ENCODE results near the gene EMP3. TPM values are rescaled to one million over a fixed set of nuclear protein-coding genes. Genes with fewer than 3 reads are reported as not detected.
"Not testable (repeated sequence)": the region's sequence is repeated elsewhere in the genome, so short reads cannot be mapped to it uniquely, and the experiment has no call there.

The EMP3 gene
- total and polyA plus RNA-seq, 5 donors = 58.0 to 114 (median 78.9) TPM

DNA sequence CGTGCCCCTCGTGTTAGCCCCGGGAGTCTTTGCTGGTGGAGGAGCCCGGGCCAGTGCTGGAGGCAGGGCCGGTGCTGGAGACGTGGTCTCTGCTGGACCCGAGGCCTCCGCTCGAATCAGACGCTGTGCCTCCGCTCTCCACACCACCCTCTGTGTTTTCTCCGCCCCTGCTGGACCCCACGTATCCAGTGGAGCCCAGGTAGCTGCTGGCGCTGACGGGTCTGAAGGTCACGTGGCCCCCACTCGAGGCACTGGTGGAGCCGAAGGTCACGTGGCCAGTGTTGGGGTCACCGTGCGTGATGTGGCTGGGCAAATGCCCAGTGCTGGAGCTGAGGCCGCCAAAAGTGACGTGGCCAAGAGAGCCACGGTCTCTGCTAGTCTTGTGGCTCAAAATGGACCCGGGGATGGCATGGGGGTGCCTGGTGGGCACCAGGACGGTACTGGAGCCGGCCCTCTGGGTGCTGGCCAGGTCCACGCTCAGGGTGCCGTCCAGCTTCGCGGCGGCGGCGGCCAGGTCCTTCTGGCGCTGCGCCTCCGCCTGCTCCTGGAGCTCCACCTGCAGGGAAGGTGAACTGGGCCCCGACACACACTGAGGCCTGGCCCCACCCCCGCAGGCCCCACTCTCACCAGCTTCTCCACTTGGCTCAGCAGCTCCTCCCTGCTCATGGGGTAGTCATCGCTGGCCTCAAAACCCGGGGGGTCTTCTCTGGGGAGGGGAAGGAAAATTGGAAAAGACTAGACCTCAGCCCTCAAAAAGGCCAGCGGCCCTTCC is 28.2 kb upstream of the EMP3 start:
- DNase-seq (no peak), ATAC-seq (peak in 1 of 2 donors; percentile 10)
- H3K4me1 ChIP-seq (ENCODE audit: control insufficient read depth, insufficient read depth, low read length) = no peaks in the 10 kb centered on the region
- no peak overlapping the region for H3K4me3 ChIP-seq (ENCODE audit: low read length)
- no peak overlapping the region for H3K27ac ChIP-seq (ENCODE audit: low read length)
- no peaks in the 10 kb centered on the region for H3K9me3 ChIP-seq (ENCODE audit: control insufficient read depth, low read length)
- intact Hi-C loops (cut with DNase I) = no loop called here
- H3K27me3 ChIP-seq (ENCODE audit: control insufficient read depth, insufficient read depth) = no peaks in the 10 kb centered on the region
- WGBS = 86% methylated on average over 42 of the region's 42 CpGs

DNA sequence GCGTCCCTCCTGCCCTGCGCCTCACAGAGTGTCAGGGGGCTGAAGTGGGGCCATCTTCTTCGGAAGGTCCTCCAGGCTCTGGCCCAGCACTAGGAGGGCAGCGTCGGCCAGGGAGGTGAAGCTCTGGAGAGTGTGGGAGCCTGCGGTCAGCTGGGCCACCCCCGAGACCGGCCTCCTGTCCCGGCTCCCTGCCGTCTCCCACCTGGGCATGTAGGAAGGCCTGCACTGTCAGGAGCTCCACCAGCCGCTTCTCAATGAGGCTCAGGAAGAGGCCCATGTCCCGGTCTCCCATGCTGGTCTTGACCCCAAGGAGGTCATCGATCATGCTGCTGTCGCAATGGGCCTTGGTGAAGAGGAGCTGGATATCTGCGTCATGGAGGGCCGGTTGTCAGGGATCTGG is 27.4 kb upstream of the EMP3 start:
- H3K27me3 ChIP-seq (ENCODE audit: control insufficient read depth, insufficient read depth) = no peaks in the 10 kb centered on the region
- WGBS = 92% methylated on average over 16 of the region's 16 CpGs
- no peaks in the 10 kb centered on the region for H3K9me3 ChIP-seq (ENCODE audit: control insufficient read depth, low read length)
- intact Hi-C loops (cut with DNase I) = no loop called here
- no peaks in the 10 kb centered on the region for H3K4me1 ChIP-seq (ENCODE audit: control insufficient read depth, insufficient read depth, low read length)
- DNase-seq = no peak
- no peak overlapping the region for H3K4me3 ChIP-seq (ENCODE audit: low read length)
- no peak overlapping the region for H3K27ac ChIP-seq (ENCODE audit: low read length)
- ATAC-seq = no peak

DNA sequence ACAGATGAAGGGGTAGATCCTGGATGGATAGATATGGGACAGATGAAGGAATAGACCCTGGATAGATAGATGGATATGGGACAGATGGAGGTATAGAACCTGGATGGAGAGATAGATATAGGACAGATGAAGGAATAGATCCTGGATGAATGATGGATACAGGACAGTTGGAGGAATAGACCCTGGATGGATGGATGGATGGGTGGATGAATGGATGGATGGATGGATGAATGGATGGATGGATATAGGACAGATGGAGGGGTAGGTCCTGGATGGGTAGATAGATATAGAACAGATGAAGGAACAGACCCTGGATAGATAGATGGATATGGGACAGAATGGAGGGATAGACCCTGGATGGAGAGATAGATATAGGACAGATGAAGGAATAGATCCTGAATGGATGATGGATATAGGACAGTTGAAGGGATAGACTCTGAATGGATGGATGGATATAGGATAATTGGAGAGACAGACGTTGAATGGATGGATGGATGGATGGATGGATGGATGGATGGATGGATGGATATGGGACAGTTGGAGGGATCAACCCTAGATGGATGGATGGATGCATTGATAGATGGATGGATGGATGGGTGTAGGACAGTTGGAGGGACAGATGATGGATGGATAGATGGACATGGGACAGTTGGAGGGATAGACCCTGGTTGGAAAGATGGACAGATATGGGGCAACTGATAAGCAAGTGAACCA is 23.3 kb upstream of the EMP3 start:
- Histone ChIP-seq H3K27me3 (ENCODE audit: control insufficient read depth, insufficient read depth) (no peaks in the 10 kb centered on the region), H3K4me1 (ENCODE audit: control insufficient read depth, insufficient read depth, low read length) (no peaks in the 10 kb centered on the region), H3K9me3 (ENCODE audit: control insufficient read depth, low read length) (no peaks in the 10 kb centered on the region), H3K4me3 (ENCODE audit: low read length) (no peak overlapping the region), H3K27ac (ENCODE audit: low read length) (no peak overlapping the region)
- no peak for ATAC-seq
- 92% methylated on average over 1 of the region's 1 CpG for WGBS
- intact Hi-C loops (cut with DNase I) = no loop called here
- DNase-seq = no peak

DNA sequence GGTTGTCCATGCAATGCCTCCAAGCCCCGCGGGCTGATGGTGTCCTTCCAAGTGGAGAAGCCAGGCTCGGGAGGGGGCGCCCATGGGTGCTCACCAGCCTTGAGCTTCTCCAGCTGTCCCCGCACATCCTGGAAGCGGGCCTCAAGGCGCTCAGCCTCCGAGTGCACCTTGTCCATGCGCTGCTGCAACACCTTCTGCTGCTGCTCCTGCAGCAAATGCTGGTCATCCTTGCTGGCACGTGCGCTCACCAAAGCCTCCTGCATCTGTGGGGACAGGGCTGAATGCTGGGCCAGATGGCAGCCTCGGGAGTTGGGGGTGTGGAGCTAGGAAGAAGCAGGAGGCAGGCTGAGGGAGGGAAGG is 22.8 kb upstream of the EMP3 start:
- Histone ChIP-seq H3K27ac (ENCODE audit: low read length) (no peak overlapping the region), H3K4me3 (ENCODE audit: low read length) (no peak overlapping the region), H3K9me3 (ENCODE audit: control insufficient read depth, low read length) (no peaks in the 10 kb centered on the region), H3K4me1 (ENCODE audit: control insufficient read depth, insufficient read depth, low read length) (no peaks in the 10 kb centered on the region), H3K27me3 (ENCODE audit: control insufficient read depth, insufficient read depth) (no peaks in the 10 kb centered on the region)
- DNase-seq = peak in 1 of 3 donors; percentile 35
- no peak for ATAC-seq
- 90% methylated on average over 12 of the region's 12 CpGs for WGBS
- intact Hi-C loops (cut with DNase I) = no loop called here

DNA sequence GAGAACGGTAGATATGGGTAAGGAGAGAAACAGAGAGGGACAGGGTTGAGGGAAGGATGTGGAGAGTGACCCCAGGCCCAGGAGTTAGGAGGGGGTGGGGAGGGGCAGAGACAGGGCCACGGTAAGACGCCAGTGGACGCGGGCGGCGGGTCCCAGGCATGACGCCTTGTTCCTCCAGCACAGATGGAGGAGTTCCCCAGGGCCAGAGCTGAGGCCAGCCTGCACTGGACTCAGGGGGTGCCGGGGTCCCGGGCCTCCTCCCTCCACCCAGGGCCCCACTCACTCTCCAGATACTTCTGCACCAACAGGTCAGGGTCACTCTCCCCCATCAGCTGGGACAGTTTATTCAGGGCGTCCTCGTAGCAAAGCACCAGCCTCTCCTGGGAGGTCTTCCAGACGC is 22.0 kb upstream of the EMP3 start:
- intact Hi-C loops (cut with DNase I) = no loop called here
- Histone ChIP-seq H3K9me3 (ENCODE audit: control insufficient read depth, low read length) (no peaks in the 10 kb centered on the region), H3K4me3 (ENCODE audit: low read length) (no peak overlapping the region), H3K27me3 (ENCODE audit: control insufficient read depth, insufficient read depth) (no peaks in the 10 kb centered on the region), H3K27ac (ENCODE audit: low read length) (no peak overlapping the region), H3K4me1 (ENCODE audit: control insufficient read depth, insufficient read depth, low read length) (no peaks in the 10 kb centered on the region)
- ATAC-seq = peak in 1 of 2 donors; percentile 29
- WGBS = 86% methylated on average over 13 of the region's 13 CpGs
- DNase-seq = peak in 1 of 3 donors; percentile 30

DNA sequence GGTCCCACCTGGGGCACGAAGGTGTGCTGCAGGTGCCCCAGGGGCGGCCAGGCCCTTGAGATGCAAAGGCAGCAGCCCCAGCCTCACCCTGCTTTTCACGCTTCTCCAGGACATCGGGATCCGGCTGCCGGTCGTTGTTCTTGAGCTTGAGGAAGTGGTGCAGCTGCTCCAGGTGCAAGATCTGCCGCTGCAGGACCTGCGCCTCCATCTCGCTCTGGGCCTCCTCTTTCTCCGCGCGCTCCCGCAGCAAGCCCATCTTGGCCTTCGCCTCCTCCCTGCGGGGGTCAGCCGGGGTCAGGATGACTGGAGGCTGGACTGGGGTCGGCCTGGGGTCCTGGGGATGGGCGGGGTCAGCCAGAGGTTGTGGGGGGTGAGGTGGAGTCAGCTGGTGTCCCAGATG is 21.5 kb upstream of the EMP3 start:
- H3K4me3 ChIP-seq (ENCODE audit: low read length) = no peak overlapping the region
- 86% methylated on average over 19 of the region's 19 CpGs for WGBS
- H3K27ac ChIP-seq (ENCODE audit: low read length) = no peak overlapping the region
- no peaks in the 10 kb centered on the region for H3K9me3 ChIP-seq (ENCODE audit: control insufficient read depth, low read length)
- H3K4me1 ChIP-seq (ENCODE audit: control insufficient read depth, insufficient read depth, low read length) = no peaks in the 10 kb centered on the region
- intact Hi-C loops (cut with DNase I) = no loop called here
- peak in 1 of 3 donors; percentile 52 for DNase-seq
- H3K27me3 ChIP-seq (ENCODE audit: control insufficient read depth, insufficient read depth) = no peaks in the 10 kb centered on the region
- peak; percentile 12 to 14 for ATAC-seq

DNA sequence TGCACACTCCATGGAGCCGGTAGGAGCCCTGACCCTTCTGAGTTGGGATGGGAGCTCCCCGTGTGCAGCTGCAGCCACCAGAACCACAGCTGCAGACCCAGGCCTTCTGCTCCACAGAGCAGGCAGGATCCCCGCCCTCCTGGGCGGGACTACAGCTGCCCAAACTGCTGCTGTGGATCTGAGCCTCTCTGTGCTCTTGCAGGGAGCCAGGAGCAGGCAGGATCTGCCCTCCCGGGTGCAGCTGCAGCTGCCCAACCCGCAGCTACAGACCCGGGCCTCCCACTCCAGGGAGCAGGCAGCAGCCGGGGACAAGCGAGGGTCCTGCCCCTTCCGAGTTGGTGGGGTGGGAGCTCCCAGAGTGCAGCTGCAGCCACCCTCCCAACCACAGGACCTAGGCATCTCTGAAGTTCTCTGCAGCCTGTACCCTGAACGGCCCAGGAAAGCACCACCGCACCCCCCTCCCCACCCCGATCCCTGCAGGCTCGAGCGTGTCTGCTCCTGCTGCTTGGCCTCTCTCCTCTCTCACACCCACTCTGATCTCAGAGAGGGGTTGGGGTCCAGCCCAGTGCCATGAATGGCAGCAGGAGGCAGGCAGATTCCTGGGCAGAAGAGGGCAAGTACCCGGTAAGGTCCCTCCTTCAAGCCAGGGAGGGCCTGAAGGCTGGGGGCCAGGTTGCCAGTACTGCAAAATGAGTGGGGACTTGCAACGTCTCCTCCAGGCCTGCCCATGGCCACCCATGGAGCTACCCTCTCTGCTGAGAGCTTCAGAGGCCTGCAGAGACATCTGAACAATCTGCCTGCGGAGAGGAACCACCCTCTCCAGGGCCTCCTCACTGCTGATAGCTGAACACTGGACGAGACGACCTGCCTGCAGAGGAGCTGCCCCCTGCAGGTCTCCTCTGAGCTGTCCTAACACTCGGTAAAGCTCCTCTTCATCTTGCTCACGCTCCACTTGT is 16.4 kb upstream of the EMP3 start:
- WGBS = 58% methylated on average over 22 of the region's 22 CpGs
- no peaks in the 10 kb centered on the region for H3K9me3 ChIP-seq (ENCODE audit: control insufficient read depth, low read length)
- intact Hi-C loops (cut with DNase I) = no loop called here
- H3K4me1 ChIP-seq (ENCODE audit: control insufficient read depth, insufficient read depth, low read length) = no peaks in the 10 kb centered on the region
- ATAC-seq = peak; percentile 24 to 53
- no peak overlapping the region for H3K27ac ChIP-seq (ENCODE audit: low read length)
- H3K4me3 ChIP-seq (ENCODE audit: low read length) = no peak overlapping the region
- DNase-seq = peak in 1 of 3 donors; percentile 51
- H3K27me3 ChIP-seq (ENCODE audit: control insufficient read depth, insufficient read depth) = no peaks in the 10 kb centered on the region

DNA sequence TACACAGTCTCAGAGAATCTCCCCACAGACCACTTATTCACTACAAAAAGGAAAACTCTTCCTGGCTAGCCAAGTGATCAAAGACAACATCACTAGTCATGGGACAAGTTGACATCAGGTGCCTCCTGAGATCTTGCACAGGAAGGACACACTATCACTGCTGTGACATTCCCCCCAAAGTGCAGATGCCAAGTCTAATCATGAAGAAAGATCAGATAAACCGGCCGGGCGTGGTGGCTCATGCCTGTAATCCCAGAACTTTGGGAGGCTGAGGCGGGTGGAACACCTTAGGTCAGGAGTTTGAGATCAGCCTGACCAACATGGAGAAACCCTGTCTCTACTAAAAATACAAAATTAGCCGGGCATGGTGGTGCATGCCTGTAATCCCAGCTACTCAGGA is 15.6 kb upstream of the EMP3 start:
- intact Hi-C loops (cut with DNase I) = loop anchor here in 1 of 4 donors (10.0 kb wide), 1 partner anchor 275 kb away; no protein-coding TSS in a partner anchor
- ATAC-seq = peak in 1 of 2 donors; percentile 4
- WGBS = 53% methylated on average over 5 of the region's 5 CpGs

DNA sequence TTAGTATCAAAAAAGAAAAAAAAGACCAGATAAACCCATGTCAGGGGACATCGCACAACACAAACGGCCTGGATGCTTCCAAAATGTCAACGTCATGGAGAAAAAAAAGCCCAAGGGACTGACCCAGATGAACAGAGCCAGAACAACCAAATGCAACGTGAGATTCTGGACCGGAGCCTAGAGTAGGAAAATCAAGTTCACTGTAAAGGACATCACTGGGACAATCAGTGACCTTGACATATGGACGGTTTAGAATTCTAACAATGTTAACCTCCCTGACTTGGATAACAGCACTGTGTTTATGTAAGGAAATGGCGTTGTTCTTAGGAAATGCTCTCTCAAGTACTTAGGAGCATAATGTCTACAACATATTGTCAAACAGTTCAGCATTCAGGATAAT is 15.1 kb upstream of the EMP3 start:
- no peak overlapping the region for H3K4me3 ChIP-seq (ENCODE audit: low read length)
- H3K27me3 ChIP-seq (ENCODE audit: control insufficient read depth, insufficient read depth) = no peaks in the 10 kb centered on the region
- ATAC-seq = peak; percentile 68 to 82
- H3K9me3 ChIP-seq (ENCODE audit: control insufficient read depth, low read length) = no peaks in the 10 kb centered on the region
- intact Hi-C loops (cut with DNase I) = loop anchor here in 1 of 4 donors (10.0 kb wide), 1 partner anchor 275 kb away; no protein-coding TSS in a partner anchor
- DNase-seq = peak in 1 of 3 donors; percentile 24
- WGBS = 23% methylated on average over 7 of the region's 7 CpGs
- no peak overlapping the region for H3K27ac ChIP-seq (ENCODE audit: low read length)
- no peaks in the 10 kb centered on the region for H3K4me1 ChIP-seq (ENCODE audit: control insufficient read depth, insufficient read depth, low read length)

More for the DNA sequence above, 15.6 kb upstream of the EMP3 start:
- H3K27me3 ChIP-seq (ENCODE audit: control insufficient read depth, insufficient read depth); H3K9me3 ChIP-seq (ENCODE audit: control insufficient read depth, low read length); H3K4me1 ChIP-seq (ENCODE audit: control insufficient read depth, insufficient read depth, low read length); H3K27ac ChIP-seq (ENCODE audit: low read length); H3K4me3 ChIP-seq (ENCODE audit: low read length): not testable (repeated sequence)
- peak in 1 of 3 donors; percentile 2 for DNase-seq

DNA sequence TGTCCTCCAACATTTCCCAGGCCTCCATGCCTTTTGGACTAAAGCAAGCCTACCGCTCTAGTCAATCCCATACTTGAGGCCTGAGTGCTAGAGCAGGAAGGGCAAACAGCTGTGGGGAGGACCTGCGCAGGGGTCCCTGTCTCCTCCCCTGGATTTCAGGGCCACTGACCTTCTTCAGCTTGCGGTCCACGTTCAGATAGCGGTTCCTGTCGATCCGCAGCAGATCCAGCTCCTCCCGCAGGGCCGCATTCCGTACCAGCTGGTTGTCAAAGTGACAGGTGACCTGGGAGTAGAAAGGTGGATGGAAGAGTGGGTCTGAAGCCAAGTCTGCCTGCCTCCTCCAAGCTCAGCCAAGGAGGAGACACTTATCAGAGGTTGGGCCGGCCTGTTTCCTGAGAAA is 14.0 kb upstream of the EMP3 start:
- no peak for ATAC-seq
- intact Hi-C loops (cut with DNase I) = loop anchor here in 1 of 4 donors (10.0 kb wide), 1 partner anchor 273 kb away; no protein-coding TSS in a partner anchor
- DNase-seq = peak in 1 of 3 donors; percentile 29
- H3K27me3 ChIP-seq (ENCODE audit: control insufficient read depth, insufficient read depth) = no peaks in the 10 kb centered on the region
- no peak overlapping the region for H3K27ac ChIP-seq (ENCODE audit: low read length)
- WGBS = 95% methylated on average over 11 of the region's 11 CpGs
- H3K4me3 ChIP-seq (ENCODE audit: low read length) = no peak overlapping the region
- H3K4me1 ChIP-seq (ENCODE audit: control insufficient read depth, insufficient read depth, low read length) = no peaks in the 10 kb centered on the region
- no peaks in the 10 kb centered on the region for H3K9me3 ChIP-seq (ENCODE audit: control insufficient read depth, low read length)

All from right cardiac atrium (tissue), 5 donors.